SJSA1 (cell line): Measurements from ENCODE around the gene RASAL2. TPM values are rescaled to one million over a fixed set of nuclear protein-coding genes. Genes with fewer than 3 reads are reported as not detected.

Experiments used
- DNase-seq, 2 experiments: peaks; one replicate each; pipeline ENCODE4 v3.0.0-alpha.2; 2015 to 2020; ENCODE audit warnings: low spot score in 2 of 2, low read depth in 1 of 2
- H3K27ac ChIP-seq: fragments of 250-450 bp; sonication (Bioruptor Pico); 2 replicates; pipeline ENCODE4 v1.5.1; 2020; ENCODE audit warnings: mild to moderate bottlenecking, moderate library complexity
- H3K27me3 ChIP-seq: fragments of 250-450 bp; sonication (Bioruptor Pico); replicated peaks from 2 replicates; pipeline ENCODE4 v1.5.1; 2020; ENCODE audit warnings: mild to moderate bottlenecking, moderate library complexity
- H3K36me3 ChIP-seq: fragments of 250-450 bp; sonication (Bioruptor Pico); 2 replicates; pipeline ENCODE4 v1.5.1; 2020; ENCODE audit warnings: mild to moderate bottlenecking
- H3K4me1 ChIP-seq: fragments of 250-450 bp; sonication (Bioruptor Pico); replicated peaks from 2 replicates; pipeline ENCODE4 v1.6.1; 2021; ENCODE audit warnings: mild to moderate bottlenecking
- H3K4me3 ChIP-seq: fragments of 250-450 bp; sonication (Bioruptor Pico); 2 replicates; pipeline ENCODE4 v1.5.1; 2020; ENCODE audit warnings: mild to moderate bottlenecking
- H3K9me3 ChIP-seq: fragments of 250-450 bp; sonication (Bioruptor Pico); replicated peaks from 2 replicates; pipeline ENCODE4 v1.5.1; 2020; ENCODE audit warnings: mild to moderate bottlenecking
- total RNA-seq: library from RNA; depleted of rRNA; stranded (reverse); fragments of >200 nt; shearing (Covaris generic); gene quantifications from 2 replicates; pipeline ENCODE4 v1.2.3, GENCODE V29; 2014

The RASAL2 gene
- total RNA-seq, 1 experiment from 2014 or later: 25.4 TPM

DNA sequence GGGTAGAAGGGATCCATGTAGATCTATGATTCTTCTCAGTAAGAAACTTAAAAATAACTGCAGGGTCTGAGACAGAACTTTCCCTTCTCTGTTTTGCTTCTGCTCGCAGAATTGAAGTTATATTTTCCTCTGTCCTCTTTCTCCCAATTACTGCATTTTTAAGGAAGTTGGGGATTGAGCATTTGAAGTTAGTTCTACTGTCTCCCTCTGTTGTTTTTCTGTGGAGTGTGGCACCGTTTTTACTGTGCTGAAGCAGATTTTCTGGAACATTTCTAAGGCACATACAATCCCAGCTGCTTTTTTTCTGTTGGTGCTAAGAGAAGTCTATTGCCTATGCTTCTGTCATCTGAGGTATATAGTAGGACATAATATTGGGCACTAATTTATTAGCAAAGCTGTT is 43.3 kb downstream of the RASAL2 start:
- H3K27ac ChIP-seq: no peak overlapping the region
- no peaks in the 10 kb centered on the region for H3K9me3 ChIP-seq
- no peak overlapping the region for H3K4me3 ChIP-seq
- H3K27me3 ChIP-seq: no peaks in the 10 kb centered on the region
- DNase-seq: no peak
- H3K36me3 ChIP-seq: peaks cover 5% of the 10 kb centered on the region
- H3K4me1 ChIP-seq: peaks cover 14% of the 10 kb centered on the region

DNA sequence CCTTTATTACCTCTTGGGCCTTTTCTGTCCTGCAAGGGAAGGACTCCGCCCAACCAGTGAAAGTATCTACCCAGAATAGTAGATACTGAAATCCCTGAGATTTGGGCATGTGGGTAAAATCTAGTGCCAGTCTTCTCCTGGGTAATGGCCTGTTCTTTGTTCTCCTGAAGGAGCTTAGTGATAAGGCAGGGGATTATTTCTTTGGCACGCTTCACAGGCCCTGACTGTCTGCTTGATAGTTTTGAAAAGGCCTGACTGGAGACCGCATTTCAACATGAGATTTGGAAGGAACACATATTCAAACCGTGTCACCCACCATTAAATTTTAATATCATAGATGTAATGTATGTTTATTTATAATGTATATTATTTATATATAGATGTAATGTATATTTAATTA is 48.9 kb downstream of the RASAL2 start:
- Histone ChIP-seq H3K9me3 (no peaks in the 10 kb centered on the region), H3K27me3 (no peaks in the 10 kb centered on the region), H3K36me3 (no peaks in the 10 kb centered on the region), H3K4me3 (no peak overlapping the region), H3K27ac (no peak overlapping the region), H3K4me1 (peaks cover 21% of the 10 kb centered on the region)
- no peak for DNase-seq

DNA sequence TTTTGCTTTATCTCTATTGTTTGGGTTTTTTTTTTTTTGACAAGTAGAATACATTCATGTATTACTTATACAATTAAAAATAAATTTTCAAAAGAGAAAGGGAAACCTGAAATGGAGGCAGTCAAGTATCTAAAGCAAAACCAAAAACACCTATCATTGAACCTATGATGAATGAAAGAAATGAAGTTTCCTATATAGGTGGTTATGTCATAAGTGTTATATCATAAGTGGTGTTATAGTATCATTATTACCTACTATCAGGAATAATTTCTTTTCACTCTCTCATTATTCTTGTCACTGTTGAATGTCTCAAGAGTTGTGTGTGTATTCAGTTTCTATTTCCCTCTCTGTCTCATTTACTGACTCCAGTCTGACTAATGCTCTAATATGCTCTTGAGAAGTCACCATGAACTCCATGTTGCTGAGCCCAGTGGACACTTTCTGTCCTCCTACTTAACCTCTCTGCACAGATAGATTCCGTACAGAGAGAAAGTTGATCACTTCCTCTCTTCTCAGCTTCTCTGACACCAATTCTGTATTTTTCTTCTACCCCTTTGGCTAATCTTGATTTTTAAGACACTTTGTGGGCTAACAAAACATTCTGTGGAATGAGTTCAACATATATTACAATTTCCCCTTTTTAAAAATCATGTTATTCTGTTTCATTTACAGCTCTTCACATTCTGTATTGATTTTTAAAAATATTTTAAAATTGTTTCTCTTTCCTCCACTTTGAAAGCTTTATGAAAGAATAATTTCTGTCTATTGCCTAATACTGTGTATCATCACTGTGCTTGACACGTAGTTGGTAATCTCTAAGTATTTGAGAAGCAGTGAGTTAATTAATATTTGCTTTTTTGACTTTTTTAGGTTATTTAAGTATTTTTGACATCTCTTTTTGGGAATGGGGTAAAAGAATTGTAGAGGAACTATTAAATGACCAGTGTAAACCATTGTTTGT is 50.1 kb downstream of the RASAL2 start:
- no peak overlapping the region for H3K27ac ChIP-seq
- H3K9me3 ChIP-seq: no peaks in the 10 kb centered on the region
- no peak for DNase-seq

DNA sequence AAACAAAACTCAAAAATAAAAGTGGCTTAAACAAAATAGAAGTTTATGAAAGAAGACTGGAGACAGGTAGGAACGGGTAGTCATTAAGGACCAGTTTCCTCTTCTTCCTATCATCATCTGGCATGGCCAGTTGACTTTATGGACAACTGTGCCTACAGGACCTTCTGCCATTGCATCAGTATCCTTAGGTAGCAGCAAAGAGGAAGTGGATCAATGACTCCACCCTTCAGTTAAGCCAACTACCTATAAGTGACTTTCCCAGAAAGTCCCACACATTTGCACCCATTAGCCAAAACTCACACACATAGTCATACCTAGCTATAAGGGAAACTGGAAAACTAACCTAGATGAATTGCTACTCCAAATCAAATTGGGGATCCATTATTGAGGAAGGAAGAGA is 51.7 kb downstream of the RASAL2 start:
- Histone ChIP-seq H3K27me3 (no peaks in the 10 kb centered on the region), H3K4me3 (no peak overlapping the region), H3K27ac (no peak overlapping the region), H3K36me3 (no peaks in the 10 kb centered on the region), H3K4me1 (peaks cover 21% of the 10 kb centered on the region), H3K9me3 (no peaks in the 10 kb centered on the region)
- DNase-seq: no peak

More for the DNA sequence above, 50.1 kb downstream of the RASAL2 start:
- Histone ChIP-seq H3K36me3 (no peaks in the 10 kb centered on the region), H3K4me3 (no peak overlapping the region), H3K4me1 (peaks cover 21% of the 10 kb centered on the region), H3K27me3 (no peaks in the 10 kb centered on the region)

DNA sequence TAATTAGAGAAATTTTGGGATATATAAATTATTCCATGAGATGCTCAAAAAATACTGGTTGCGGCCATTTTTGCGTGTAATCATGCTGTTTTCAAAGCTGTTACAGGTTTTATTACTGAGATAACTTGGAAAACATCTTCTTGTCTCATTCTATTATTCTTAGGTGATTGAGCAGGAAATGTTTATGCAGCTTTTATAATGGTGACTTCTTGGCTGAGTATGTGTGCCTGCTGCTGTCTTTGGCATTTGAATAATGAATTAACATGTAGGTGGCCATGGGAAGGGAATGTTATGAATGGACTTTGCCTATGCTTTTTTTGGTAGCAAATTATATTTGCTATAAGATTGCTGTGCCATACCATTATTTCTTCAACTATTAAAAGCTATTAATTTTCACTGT is 52.5 kb downstream of the RASAL2 start:
- H3K4me1 ChIP-seq: peaks cover 21% of the 10 kb centered on the region
- no peaks in the 10 kb centered on the region for H3K36me3 ChIP-seq
- no peak for DNase-seq
- H3K27me3 ChIP-seq: no peaks in the 10 kb centered on the region
- H3K4me3 ChIP-seq: no peak overlapping the region
- no peaks in the 10 kb centered on the region for H3K9me3 ChIP-seq
- no peak overlapping the region for H3K27ac ChIP-seq

DNA sequence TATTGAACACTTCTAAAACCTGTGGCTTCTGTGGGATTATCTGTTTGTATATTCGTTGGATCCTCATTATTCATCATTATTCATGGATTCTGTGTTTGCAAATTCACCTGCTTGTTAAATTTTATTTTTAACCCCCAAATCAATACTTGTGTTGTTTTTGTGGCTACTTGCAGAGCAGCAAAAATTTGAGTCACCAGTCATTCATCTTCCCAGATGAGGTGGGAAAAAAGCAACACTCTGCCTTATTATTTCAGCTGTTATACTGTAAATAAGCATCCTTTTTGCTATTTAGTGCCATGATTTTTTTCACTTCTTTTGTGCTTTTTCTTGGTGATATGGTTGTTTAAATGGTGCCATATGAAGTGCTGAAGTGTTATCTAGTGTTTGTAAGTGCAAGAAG is 56.7 kb downstream of the RASAL2 start:
- no peak for DNase-seq
- H3K36me3 ChIP-seq: no peaks in the 10 kb centered on the region
- no peaks in the 10 kb centered on the region for H3K9me3 ChIP-seq
- no peaks in the 10 kb centered on the region for H3K27me3 ChIP-seq
- H3K27ac ChIP-seq: no peak overlapping the region
- H3K4me1 ChIP-seq: peaks cover 12% of the 10 kb centered on the region
- H3K4me3 ChIP-seq: no peak overlapping the region

DNA sequence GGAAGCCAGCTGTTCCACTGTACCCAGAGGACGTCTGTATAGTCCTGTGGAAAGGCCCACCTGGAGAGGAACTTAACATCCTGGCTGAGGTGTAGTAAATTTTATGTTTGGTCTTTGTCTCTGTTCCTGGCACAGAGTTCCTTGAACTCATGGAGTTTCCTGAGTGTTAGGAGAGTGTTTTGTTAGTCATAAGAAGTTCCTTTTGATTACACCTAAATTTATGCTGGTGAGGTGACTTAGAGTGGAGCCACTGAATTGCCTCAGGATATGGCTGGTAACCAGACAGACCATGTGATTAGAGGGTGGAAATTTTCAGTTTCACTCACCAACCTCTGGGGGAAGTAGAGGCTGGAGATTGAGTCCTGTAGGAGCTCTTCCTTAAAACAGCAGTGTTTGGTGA is 57.9 kb downstream of the RASAL2 start:
- Histone ChIP-seq H3K27me3 (no peaks in the 10 kb centered on the region), H3K4me1 (peaks cover under 1% of the 10 kb centered on the region), H3K4me3 (no peak overlapping the region), H3K9me3 (no peaks in the 10 kb centered on the region), H3K27ac (no peak overlapping the region), H3K36me3 (no peaks in the 10 kb centered on the region)
- no peak for DNase-seq

DNA sequence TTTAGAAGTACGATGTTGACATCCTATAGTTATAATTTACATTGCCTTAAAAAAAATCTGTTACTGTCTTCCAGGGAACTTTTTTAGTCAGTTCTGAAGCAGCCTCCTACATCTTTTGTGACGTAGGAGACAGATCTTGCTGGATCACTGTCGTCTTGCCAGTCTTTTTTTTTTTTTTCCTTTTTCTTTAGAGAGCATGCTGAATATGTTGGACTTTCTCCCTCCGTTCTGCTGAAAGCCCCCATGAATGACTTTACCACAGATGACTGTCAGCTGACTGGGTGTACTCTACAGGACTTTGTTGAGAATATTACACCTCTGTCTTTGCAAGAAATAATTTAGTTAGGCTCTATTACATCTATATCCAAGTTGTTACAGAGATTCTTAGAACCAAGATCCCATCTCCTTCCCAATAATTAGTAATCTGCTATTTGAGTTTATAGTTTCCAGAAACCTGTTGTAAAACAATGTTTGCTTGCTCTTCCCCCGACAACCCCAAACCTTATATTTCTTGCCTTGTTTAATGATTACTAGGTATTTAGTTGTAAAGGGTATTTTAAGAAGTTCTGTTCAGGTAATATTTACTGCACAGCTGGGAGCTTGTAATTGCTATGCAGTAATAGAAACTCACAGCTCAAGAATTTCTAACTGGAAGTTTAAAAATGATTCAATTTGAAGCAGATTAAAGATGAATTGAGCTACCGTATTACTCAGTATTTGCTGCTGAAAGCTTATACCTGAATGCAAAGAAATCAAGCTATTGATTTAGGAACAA is 61.8 kb downstream of the RASAL2 start:
- Histone ChIP-seq H3K27ac (no peak overlapping the region), H3K36me3 (no peaks in the 10 kb centered on the region), H3K4me3 (no peak overlapping the region), H3K9me3 (no peaks in the 10 kb centered on the region), H3K27me3 (no peaks in the 10 kb centered on the region), H3K4me1 (no peaks in the 10 kb centered on the region)
- DNase-seq: no peak

DNA sequence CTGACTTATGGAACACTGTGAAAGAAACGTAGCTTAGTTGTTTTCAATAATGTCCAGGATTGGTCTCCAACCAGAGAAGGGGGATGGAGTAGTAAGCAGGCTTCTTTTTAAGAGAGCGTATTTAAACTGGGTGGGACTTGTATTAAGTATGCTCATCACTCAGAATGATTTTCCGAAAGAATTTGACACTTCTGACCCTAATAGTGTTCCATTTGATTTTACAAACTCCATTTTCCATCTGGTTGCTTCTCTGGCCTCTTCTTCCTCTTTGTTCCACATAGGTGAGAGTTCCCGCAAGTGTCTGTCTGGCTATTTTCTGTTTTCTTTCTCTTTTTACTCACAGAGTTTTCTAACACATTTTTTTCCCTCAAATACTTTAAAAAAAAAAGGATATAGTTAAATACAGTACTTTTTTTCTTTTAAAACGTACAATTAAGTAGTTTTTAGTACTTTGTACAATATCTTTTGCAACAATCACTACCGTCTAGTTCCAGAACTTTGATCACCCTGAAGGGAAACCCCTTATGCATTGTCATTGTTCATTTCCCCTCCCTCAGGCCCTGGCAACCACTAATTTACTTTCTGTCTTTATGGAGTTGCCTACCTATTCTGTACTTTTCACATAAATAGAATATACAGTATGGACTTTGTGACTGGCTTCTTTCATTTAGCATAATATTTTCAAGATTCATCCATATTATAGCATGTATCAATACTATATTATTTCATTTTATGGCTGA is 67.0 kb downstream of the RASAL2 start:
- no peaks in the 10 kb centered on the region for H3K36me3 ChIP-seq
- peaks cover 10% of the 10 kb centered on the region for H3K4me1 ChIP-seq
- H3K9me3 ChIP-seq: no peaks in the 10 kb centered on the region
- DNase-seq: no peak
- no peak overlapping the region for H3K27ac ChIP-seq
- no peak overlapping the region for H3K4me3 ChIP-seq
- H3K27me3 ChIP-seq: no peaks in the 10 kb centered on the region

DNA sequence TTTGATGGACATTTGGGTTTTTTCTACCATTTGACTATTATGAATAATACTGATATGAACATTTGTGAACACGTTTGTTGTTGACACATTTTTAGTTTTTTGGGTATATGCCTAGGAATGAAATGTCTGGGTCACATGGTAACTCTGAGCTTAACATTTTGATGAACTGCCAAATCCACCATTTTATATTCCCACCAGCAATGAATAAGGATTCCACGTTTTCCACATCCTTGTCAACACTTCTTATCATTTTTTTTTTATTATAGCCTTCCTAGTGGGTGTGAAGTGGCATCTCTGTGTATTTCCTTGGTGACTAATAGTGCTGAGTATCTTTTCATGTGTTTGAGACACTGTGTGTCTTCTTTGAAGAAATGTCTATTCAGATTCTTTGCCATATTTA is 67.6 kb downstream of the RASAL2 start:
- Histone ChIP-seq H3K4me3 (no peak overlapping the region), H3K36me3 (no peaks in the 10 kb centered on the region), H3K4me1 (peaks cover 13% of the 10 kb centered on the region), H3K9me3 (no peaks in the 10 kb centered on the region), H3K27ac (no peak overlapping the region), H3K27me3 (no peaks in the 10 kb centered on the region)
- no peak for DNase-seq

DNA sequence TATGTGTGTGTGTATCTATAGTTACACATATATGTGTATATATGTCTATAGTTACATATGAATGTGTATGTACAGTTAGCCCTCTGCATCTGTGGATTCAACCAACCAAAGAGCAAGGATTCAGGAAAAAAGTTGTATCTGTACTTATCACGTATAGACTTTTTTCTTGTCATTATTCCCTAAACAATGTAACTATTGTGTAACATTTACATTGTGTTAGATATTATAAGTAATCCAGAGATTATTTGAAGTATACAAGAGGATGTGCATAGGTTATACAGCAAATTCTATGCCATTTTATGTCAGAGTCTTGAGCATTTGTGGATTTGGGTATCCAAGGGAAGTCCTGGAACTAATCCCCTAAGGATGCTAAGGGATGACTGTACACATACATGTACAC is 71.3 kb downstream of the RASAL2 start:
- Histone ChIP-seq H3K4me1 (peaks cover 21% of the 10 kb centered on the region), H3K4me3 (no peak overlapping the region), H3K36me3 (no peaks in the 10 kb centered on the region), H3K27ac (no peak overlapping the region), H3K9me3 (no peaks in the 10 kb centered on the region), H3K27me3 (no peaks in the 10 kb centered on the region)
- no peak for DNase-seq

DNA sequence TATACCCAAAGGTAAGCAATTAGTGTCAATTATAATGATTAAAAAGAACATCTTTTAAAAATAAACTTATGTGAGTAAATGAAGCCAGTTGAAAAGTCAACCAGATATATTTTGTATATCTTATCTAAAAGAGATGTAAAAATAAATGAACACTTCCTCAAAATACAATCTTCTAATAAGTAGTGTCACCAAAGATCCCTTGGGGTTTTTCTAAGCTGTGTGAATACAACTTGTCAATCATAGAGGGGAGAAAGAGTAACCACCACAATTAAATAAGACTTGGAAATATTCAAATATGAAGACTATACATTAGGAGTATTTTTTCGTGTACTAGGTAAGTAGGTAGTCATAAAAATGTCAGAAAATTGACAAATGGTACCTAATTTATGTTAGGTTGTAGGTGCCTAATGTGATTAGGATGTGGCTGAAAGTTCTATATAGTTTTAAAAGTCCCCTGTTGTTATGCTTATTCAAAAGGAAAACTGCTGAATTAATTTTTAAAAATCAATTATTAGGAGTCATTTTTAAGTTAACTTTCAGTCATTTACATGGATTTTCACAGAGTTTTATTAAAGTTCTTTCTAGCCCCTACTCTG is 72.6 kb downstream of the RASAL2 start:
- no peaks in the 10 kb centered on the region for H3K36me3 ChIP-seq
- H3K27ac ChIP-seq: no peak overlapping the region
- no peak for DNase-seq
- no peaks in the 10 kb centered on the region for H3K27me3 ChIP-seq
- H3K4me3 ChIP-seq: no peak overlapping the region
- no peaks in the 10 kb centered on the region for H3K9me3 ChIP-seq
- peaks cover 21% of the 10 kb centered on the region for H3K4me1 ChIP-seq

DNA sequence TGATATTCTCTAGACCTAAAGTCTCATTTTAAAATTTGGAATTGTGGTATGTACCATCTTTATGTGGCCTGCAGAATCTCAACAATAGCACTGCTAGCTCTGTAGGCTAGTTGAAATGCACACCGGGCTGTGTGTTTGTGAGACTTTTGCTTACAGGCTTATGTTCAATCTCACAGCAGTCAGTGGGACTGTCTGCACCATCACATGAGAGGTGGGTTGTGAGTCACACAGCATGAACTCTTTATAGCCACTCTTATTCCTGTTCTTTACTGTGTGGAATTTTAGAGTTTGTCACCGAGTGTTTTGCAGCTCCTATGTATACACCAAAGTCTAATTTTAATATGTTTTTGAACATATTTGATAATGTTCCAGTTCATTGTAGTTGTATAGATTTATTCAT is 74.6 kb downstream of the RASAL2 start:
- no peak overlapping the region for H3K4me3 ChIP-seq
- DNase-seq: no peak
- no peaks in the 10 kb centered on the region for H3K27me3 ChIP-seq
- H3K9me3 ChIP-seq: no peaks in the 10 kb centered on the region
- no peaks in the 10 kb centered on the region for H3K36me3 ChIP-seq
- H3K27ac ChIP-seq: no peak overlapping the region
- H3K4me1 ChIP-seq: peaks cover 26% of the 10 kb centered on the region
